MG63 (cell line): ENCODE data around the gene PHLDA3. TPM values are rescaled to one million over a fixed set of nuclear protein-coding genes. Genes with fewer than 3 reads are reported as not detected.

Experiments used
- total RNA-seq: library from RNA; depleted of rRNA; stranded (reverse); fragments of >200 nt; shearing (Covaris generic); gene quantifications from 2 replicates; pipeline ENCODE4 v1.2.3, GENCODE V29; 2014; ENCODE audit warnings: low replicate concordance; rRNA removed

The PHLDA3 gene
- total RNA-seq, 1 experiment from 2014 or later: 72.2 TPM

Other genes with a start within 250 kb of the PHLDA3 start
- gene PKP1, start 185.7 kb downstream of the PHLDA3 start, total RNA-seq: not detected in 2 replicates
- not detected in 2 replicates for gene TNNT2, start 91.5 kb downstream of the PHLDA3 start, total RNA-seq
- not detected in 2 replicates for gene LAD1, start 69.9 kb downstream of the PHLDA3 start, total RNA-seq
- gene TNNI1, start 47.5 kb downstream of the PHLDA3 start, total RNA-seq: not detected in 2 replicates
- 108 and 190 TPM in 2 replicates for gene CSRP1, start 37.9 kb upstream of the PHLDA3 start, total RNA-seq
- gene NAV1, start 69.9 kb upstream of the PHLDA3 start, total RNA-seq: 17.7 and 22.9 TPM in 2 replicates